GM21360 (cell line): ENCODE results near the gene NRSN2.
"Not testable (repeated sequence)": the region's sequence is repeated elsewhere in the genome, so short reads cannot be mapped to it uniquely, and the experiment has no call there.

ENCODE experiments used
- ATAC-seq: cut with Tn5 transposase; IDR thresholded peaks from one replicate; pipeline ENCODE4 v1.9.1; 2021; ENCODE audit warnings: mild to moderate bottlenecking, moderate library complexity; ENCODE audit not compliant: unreplicated experiment

The NRSN2 gene

GRCh38 chr20:393296-393695 is 46.4 kb downstream of the NRSN2 start:
- ATAC-seq = not testable (repeated sequence)

DNA sequence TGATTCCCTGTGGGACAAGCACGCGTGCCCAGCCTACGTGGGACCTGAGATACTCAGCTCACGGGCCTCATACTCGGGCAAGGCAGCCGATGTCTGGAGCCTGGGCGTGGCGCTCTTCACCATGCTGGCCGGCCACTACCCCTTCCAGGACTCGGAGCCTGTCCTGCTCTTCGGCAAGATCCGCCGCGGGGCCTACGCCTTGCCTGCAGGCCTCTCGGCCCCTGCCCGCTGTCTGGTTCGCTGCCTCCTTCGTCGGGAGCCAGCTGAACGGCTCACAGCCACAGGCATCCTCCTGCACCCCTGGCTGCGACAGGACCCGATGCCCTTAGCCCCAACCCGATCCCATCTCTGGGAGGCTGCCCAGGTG is 49.3 kb downstream of the NRSN2 start:
- no peak for ATAC-seq

DNA sequence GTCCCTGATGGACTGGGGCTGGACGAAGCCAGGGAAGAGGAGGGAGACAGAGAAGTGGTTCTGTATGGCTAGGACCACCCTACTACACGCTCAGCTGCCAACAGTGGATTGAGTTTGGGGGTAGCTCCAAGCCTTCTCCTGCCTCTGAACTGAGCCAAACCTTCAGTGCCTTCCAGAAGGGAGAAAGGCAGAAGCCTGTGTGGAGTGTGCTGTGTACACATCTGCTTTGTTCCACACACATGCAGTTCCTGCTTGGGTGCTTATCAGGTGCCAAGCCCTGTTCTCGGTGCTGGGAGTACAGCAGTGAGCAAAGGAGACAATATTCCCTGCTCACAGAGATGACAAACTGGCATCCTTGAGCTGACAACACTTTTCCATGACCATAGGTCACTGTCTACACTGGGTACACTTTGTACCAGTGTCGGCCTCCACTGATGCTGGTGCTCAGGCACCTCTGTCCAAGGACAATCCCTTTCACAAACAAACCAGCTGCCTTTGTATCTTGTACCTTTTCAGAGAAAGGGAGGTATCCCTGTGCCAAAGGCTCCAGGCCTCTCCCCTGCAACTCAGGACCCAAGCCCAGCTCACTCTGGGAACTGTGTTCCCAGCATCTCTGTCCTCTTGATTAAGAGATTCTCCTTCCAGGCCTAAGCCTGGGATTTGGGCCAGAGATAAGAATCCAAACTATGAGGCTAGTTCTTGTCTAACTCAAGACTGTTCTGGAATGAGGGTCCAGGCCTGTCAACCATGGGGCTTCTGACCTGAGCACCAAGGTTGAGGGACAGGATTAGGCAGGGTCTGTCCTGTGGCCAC is 49.9 kb downstream of the NRSN2 start:
- no peak for ATAC-seq

- ATAC-seq = no peak
These were observed 50.7 kb downstream of the NRSN2 start for GRCh38 chr20:397432-398237.

DNA sequence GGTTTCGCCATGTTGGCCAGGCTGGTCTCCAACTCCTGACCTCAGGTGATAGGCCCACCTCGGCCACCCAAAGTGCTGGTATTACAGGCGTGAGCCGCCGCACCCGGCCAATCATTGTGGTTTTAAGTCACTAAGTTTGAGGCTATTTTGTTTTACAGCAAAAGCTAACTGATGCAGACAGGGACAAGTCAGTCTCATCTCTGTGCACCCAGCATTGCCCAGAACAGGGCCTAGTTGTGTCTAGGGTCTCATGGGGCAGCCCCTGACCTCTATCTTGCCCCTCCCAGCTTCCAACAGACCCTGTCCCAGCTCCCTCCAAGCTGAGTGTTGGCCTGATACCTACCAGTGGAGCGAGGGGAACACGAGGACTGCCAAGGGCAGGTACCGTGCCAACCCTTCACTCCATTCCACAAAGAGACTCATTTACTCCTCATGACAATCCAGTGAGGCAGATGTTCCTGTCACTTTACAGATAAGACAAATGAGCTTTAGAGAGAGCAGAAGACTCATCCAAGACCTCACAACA is 52.3 kb downstream of the NRSN2 start:
- ATAC-seq = no peak

- ATAC-seq = no peak
These were observed 53.2 kb downstream of the NRSN2 start for GRCh38 chr20:400128-400453.

DNA sequence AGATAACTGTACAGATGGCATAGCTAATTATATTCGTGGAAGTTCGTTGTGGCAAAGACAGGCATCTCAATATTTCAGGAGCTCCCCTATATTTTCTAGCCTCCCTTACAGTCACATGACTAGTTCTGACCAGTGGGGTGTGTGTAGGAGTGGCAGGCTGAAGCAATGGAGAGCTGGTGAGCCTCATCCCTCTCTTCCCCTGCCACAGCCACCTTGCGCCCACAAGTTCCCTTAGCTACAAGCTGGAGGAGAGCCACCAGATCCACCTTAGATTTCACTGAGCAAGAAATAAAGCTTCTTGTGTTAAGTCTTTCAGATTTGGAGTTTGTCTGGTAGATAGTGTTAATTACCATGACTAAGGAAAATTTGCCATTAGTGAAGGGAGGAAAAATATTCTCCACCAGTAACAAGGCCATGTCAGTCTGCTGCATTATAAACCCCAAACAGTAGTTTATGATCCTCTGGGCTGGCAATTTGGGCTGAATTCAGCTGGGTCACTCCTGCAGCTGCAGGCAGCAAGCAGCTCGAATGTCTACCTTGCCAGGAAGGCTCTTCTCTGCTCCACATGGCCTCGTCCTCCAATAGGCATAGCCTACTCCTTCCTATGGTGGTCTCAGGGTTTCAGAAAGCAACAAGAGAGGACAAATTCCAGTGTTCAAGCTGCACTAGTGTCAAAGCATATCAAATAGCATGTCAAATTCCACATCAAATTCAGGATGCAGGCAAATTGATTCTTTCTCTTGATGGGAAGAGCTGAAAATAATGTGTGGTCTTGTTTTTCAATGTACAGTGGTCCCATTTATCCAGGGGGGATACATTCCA is 53.8 kb downstream of the NRSN2 start:
- ATAC-seq = no peak

DNA sequence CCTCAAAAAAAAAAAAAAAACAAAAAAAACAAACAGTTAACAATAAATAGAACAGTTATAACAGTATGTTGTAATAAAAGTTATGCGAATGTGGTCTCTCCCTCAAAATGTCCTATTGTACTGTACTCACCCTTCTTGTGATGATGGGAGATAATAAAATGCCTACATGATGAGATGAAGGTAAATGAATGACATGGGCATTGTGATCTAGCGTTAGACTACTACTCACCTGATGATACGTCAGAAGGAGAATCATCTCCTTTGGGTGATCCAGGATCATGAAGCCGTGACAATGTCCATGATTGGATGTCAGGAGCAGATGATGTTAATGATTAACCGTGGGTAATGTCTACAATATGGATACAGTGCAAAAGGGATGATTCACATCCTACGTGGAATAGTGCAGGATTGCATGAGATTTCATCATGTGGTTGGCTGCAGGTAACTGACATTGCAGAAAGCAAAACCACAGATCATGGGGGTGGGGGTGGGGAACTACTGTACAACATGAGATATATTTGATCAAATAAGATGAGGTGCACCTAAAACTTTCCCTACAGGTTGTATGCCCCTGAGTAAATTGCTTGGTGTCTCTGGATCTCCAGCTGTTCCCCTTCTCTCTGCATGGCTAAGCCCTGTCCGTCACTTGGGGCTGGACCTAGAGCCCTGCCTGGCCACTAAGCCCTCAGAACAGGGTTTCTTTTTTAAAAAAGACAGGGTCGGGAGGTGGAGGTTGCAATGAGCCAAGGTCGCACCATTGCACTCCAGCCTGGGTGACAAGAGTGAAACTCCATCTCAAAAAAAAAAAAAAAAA is 55.0 kb downstream of the NRSN2 start:
- no peak for ATAC-seq

GRCh38 chr20:402496-402885 is 55.6 kb downstream of the NRSN2 start:
- no peak for ATAC-seq

DNA sequence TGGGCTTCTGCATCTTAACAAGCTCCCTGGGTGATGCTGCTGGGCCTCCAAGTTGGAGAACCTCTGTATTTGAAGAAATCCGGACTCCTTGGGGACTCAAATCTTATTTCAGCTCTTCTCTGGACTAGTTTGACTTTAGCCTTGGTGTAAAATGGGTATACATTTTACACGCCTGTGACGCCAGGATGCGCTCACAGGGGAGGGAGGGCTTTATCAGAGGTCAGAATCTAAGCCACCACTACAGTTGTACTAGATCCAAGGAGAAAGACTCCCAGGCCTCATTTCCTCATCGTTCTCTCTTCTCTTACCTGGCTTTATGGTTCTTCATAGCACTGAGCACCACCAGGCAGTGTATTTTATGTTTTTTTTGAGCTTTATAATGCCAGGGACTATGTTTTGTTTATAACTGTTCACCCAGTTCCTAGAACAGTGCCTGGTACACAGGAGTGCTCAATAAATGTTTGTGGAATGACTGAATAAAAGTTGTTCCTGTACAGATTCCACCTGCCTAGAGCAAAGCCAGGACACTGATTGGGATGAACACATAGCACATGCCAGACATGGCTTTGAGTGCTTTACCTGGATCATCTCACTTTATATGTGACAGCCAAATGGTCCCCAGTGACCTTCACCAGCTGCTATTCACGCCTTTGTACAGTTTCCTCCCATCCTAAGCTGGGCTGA is 56.1 kb downstream of the NRSN2 start:
- no peak for ATAC-seq

DNA sequence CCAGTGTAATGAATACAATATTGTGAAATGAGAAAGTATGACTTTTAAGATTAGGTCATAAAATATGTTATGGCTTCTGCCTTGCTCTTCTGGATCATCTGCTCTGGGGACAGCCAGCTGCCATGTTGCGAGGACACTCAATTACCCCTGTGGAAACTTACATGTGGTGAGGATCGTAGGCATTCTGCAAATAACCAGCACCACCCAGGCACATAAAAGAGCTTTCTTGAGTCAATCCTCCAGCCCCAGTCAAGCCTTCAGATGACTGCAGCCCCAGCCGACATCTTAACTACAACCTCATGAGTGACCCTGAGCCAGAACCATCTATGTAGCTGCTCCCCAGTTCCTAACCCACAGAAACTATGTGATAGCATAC is 56.7 kb downstream of the NRSN2 start:
- ATAC-seq = no peak

DNA sequence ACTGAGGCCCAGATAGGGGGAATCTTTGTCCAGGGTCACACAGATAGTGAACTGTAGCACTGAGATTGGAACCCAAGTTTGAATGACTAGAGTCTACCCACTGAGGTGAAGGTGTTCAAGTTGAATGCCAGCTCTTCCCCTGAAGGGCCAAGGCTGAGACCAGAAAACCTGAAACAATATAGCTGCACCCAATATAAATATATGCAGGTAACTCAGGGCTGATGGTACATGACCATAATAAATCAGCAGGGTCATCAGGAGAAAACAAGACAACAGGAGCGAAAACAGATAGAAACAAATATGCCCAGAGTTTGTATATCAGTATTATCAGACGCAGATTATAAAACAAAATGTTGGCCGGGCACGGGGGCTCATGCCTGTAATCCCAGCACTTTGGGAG is 57.2 kb downstream of the NRSN2 start:
- no peak for ATAC-seq
